Cardiac fibroblast (primary cell): ENCODE measurements around the gene CYP2E1.

ENCODE experiments used
- DNase-seq, 2 donors: peaks; one replicate each; pipeline versions ENCODE4 v3.0.0 to v3.0.0-alpha.2; 2010; ENCODE audit warnings: low read depth in 2 of 2
- H3K4me3 ChIP-seq, 2 donors: replicated peaks in 1 of 2; 1 replicate in 1 of 2; 2 replicates in 1 of 2; pipeline ENCODE4 v1.5.1; 2011; ENCODE audit warnings: low read depth in 2 of 2, low read length in 2 of 2, mild to moderate bottlenecking in 2 of 2, moderate library complexity in 1 of 2
- TF ChIP-seq, protein P1 (sequence below): IDR thresholded peaks from one replicate; pipeline ENCODE4 v1.5.1; 2011; ENCODE audit warnings: low read depth, mild to moderate bottlenecking, low read length, inconsistent platforms

CYP2E1 gene

DNA sequence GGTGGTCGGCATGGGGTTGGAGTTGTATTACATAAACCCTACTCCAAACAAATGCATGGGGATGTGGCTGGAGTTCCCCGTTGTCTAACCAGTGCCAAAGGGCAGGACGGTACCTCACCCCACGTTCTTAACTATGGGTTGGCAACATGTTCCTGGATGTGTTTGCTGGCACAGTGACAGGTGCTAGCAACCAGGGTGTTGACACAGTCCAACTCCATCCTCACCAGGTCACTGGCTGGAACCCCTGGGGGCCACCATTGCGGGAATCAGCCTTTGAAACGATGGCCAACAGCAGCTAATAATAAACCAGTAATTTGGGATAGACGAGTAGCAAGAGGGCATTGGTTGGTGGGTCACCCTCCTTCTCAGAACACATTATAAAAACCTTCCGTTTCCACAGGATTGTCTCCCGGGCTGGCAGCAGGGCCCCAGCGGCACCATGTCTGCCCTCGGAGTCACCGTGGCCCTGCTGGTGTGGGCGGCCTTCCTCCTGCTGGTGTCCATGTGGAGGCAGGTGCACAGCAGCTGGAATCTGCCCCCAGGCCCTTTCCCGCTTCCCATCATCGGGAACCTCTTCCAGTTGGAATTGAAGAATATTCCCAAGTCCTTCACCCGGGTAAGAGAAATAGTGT lies at the start of gene CYP2E1:
Gene CYP2E1 (plus strand): TSS at position 407 of the 632 bp plus-strand sequence. CDS start 33 bp downstream, at position 440.
- TF ChIP-seq, protein P1, sequence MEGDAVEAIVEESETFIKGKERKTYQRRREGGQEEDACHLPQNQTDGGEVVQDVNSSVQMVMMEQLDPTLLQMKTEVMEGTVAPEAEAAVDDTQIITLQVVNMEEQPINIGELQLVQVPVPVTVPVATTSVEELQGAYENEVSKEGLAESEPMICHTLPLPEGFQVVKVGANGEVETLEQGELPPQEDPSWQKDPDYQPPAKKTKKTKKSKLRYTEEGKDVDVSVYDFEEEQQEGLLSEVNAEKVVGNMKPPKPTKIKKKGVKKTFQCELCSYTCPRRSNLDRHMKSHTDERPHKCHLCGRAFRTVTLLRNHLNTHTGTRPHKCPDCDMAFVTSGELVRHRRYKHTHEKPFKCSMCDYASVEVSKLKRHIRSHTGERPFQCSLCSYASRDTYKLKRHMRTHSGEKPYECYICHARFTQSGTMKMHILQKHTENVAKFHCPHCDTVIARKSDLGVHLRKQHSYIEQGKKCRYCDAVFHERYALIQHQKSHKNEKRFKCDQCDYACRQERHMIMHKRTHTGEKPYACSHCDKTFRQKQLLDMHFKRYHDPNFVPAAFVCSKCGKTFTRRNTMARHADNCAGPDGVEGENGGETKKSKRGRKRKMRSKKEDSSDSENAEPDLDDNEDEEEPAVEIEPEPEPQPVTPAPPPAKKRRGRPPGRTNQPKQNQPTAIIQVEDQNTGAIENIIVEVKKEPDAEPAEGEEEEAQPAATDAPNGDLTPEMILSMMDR = no peak
- no peak within 1 kb of the TSS for H3K4me3 ChIP-seq
- no peak for DNase-seq

DNA sequence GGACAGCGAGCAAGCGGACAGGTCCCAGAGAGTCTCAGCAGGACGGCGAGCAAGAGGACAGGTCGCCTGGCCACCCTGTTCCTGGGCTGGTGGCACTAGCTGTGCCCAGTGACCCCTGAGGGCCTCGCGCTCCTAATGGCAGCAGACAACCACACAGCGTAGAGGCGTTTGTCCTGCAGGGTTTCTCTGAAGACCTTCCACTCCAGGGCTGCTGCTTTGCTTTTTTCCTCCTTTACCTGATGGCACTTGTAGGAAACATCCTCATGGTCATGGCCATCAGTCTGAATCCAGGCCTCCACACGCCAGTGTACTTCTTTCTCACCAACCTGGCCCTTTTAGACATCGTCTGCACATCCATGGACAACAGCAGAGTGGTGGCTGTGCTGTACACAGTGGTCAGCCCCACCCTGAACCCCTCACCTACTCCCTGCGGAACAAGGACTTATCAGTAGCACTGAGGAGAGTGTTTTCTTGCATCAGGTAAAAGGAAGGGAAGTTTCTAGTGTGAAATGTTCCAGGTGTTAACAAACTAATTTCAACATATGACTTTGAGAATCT lies 46.0 kb upstream of the CYP2E1 start:
- TF ChIP-seq, protein P1 = no peak
- no peak overlapping the region for H3K4me3 ChIP-seq
- no peak for DNase-seq

DNA sequence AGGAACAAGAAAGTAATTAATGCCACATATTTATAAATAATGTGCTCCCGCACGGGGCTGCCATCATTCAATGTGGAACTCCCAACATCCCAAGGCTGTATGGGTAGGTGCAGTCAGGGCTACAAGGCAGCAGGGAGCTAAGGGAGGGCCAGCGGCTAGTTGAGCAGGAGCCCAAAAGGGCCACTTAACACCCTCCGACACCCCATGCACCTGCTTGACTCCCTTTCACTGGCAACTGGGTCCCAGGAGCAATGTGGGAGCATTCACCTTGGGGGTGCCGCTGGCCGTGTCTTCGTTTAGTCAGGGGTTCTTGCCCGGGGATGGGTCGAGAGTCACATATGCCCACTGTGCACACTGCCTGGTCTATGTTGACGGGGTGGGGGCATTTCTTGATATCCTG lies 45.5 kb upstream of the CYP2E1 start:
- no peak for DNase-seq
- TF ChIP-seq, protein P1 = no peak
- no peak overlapping the region for H3K4me3 ChIP-seq

DNA sequence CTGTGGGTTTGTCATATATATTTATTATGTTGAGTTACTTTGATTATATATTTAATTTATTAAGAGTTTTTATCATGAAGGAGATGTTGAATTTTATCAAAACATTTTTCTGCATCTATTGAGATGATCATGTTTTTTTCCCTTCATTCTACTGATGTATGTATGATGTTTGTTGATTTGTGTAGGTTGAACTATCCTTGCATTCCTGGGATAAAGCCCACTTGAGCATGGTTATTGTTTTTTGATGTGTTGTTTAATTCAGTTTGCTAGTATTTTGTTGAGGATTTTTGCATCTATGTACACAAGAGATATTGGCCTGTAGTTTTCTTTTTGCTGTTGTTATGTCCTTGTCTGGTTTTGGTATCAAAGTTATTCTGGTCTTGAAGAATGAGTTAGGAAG lies 42.3 kb upstream of the CYP2E1 start:
- TF ChIP-seq, protein P1 = no peak
- DNase-seq = no peak
- H3K4me3 ChIP-seq = no peak overlapping the region

DNA sequence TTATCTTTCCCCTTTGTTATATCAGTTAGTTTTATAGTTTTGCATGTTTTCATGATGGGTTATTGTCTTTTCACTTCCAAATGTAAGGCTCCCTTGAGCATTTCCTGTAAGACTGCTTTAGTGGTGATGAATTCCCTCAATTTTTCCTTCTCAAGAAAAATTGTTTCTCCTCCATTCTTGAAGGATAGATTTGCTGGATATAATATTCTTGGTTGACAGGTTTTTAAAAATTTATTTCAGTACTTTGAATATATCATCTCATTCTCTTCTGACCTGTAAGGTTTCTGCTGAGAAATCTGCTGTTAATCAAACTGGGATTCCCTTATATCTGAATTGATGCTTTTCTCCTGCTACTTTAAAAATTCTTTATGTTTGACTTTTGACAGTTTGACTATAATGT lies 40.1 kb upstream of the CYP2E1 start:
- TF ChIP-seq, protein P1 = no peak
- no peak overlapping the region for H3K4me3 ChIP-seq

DNA sequence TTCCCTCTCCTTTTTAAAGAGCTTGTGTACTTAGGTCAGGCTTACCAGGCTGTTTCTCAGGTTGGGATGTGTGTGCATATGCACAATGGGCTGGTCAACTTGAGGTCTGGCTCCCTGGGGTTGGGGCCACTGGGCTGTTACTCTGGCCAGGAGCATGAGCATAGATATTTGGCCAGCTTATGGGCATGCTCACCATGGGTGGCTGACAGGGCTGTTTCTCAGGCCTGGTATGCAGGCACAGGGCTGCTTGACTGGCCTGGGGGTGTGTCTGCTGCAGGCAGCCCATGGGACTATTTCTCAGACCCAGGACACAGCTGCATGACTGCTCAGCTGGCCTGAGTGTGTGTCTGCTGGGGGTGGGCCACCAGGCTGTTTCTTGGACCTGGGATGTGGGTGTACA lies 38.8 kb upstream of the CYP2E1 start:
- TF ChIP-seq, protein P1 = no peak
- no peak overlapping the region for H3K4me3 ChIP-seq
- DNase-seq = no peak

More for the DNA sequence above, 40.1 kb upstream of the CYP2E1 start:
- DNase-seq = no peak
